BLaER1 (cell line): Measurements from ENCODE around the gene MARK2.

ENCODE experiments used
- H3K27ac ChIP-seq: shearing (Covaris generic); formaldehyde crosslinking; 2 replicates; pipeline ENCODE4 v1.8.1; 2022
- H3K27me3 ChIP-seq: shearing (Covaris generic); formaldehyde crosslinking; 2 replicates; pipeline ENCODE4 v1.8.1; 2022
- H3K36me3 ChIP-seq: shearing (Covaris generic); formaldehyde crosslinking; 2 replicates; pipeline ENCODE4 v1.8.1; 2022
- H3K4me1 ChIP-seq: shearing (Covaris generic); formaldehyde crosslinking; 2 replicates; pipeline ENCODE4 v1.8.1; 2022
- H3K4me2 ChIP-seq: shearing (Covaris generic); formaldehyde crosslinking; 2 replicates; pipeline ENCODE4 v1.8.1; 2022
- H3K4me3 ChIP-seq: shearing (Covaris generic); formaldehyde crosslinking; 2 replicates; pipeline ENCODE4 v1.8.1; 2022
- H3K9ac ChIP-seq: shearing (Covaris generic); formaldehyde crosslinking; 2 replicates; pipeline ENCODE4 v1.8.1; 2022
- H3K9me3 ChIP-seq: shearing (Covaris generic); formaldehyde crosslinking; 2 replicates; pipeline ENCODE4 v1.8.1; 2022
- H4K20me1 ChIP-seq: shearing (Covaris generic); formaldehyde crosslinking; 2 replicates; pipeline ENCODE4 v1.8.1; 2022
- Cebpa-rat ChIP-seq: shearing (Covaris generic); IDR thresholded peaks from 2 replicates; pipeline ENCODE4 v1.8.1; 2022

The MARK2 gene

DNA sequence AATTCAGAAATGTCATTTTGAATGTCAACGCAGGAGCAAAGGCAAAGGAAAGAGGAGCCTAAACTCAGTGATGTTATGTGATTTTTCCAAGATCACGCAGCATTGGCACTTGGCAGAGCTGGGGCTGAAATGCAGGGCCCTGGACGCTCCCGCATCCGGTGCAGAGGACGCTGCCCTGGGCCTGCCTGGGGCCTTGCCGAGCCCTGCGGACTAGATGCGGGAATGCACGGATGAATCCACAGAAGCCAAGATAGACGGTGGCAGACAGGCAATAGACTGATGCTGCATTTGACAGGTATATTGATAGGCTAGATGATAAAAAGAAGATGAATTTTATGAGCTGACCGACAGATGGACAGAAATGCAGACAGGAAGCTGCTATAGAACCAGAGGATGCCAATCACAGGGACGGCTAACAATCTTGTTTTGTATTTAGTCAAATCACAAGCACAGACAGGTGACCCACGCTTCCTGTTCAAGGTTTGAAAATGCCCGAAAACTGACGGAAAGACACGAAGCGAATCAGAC, 696 bp upstream of the MARK2 start:
- Histone ChIP-seq H3K27ac (peak overlapping the region; percentile 5; the same call in 1 of the 2 replicates), H3K4me1 (peaks cover 62% of the 10 kb centered on the region), H4K20me1 (peaks cover 42% of the 10 kb centered on the region), H3K9me3 (no peaks in the 10 kb centered on the region), H3K4me3 (peak overlapping the region; percentile 97), H3K9ac (peak overlapping the region; percentile 65; the same call in 1 of the 2 replicates), H3K36me3 (peaks cover 14% of the 10 kb centered on the region), H3K4me2 (peak overlapping the region; percentile 80), H3K27me3 (no peaks in the 10 kb centered on the region)
- TF ChIP-seq Cebpa-rat: no peak

GRCh38 chr11:63839508-63840355, 822 bp downstream of the MARK2 start:
- Histone ChIP-seq H4K20me1 (peaks cover 57% of the 10 kb centered on the region), H3K9me3 (no peaks in the 10 kb centered on the region), H3K4me3 (peak overlapping the region; percentile 97), H3K9ac (peak overlapping the region; percentile 97), H3K36me3 (peaks cover 23% of the 10 kb centered on the region), H3K4me1 (peaks cover 68% of the 10 kb centered on the region), H3K27me3 (no peaks in the 10 kb centered on the region), H3K4me2 (peak overlapping the region; percentile 93), H3K27ac (peak overlapping the region; percentile 95)
- no peak for TF ChIP-seq Cebpa-rat

- no peaks in the 10 kb centered on the region for H3K27me3 ChIP-seq
- peak overlapping the region; percentile 97 for H3K4me3 ChIP-seq
- peak overlapping the region; percentile 95 for H3K27ac ChIP-seq
- no peaks in the 10 kb centered on the region for H3K9me3 ChIP-seq
- peak overlapping the region; percentile 97 for H3K9ac ChIP-seq
- peaks cover 30% of the 10 kb centered on the region for H3K36me3 ChIP-seq
- H3K4me1 ChIP-seq: peaks cover 68% of the 10 kb centered on the region
- peaks cover 64% of the 10 kb centered on the region for H4K20me1 ChIP-seq
- H3K4me2 ChIP-seq: peak overlapping the region; percentile 93
- no peak for TF ChIP-seq Cebpa-rat
These were observed 1.6 kb downstream of the MARK2 start for GRCh38 chr11:63840356-63841060.

DNA sequence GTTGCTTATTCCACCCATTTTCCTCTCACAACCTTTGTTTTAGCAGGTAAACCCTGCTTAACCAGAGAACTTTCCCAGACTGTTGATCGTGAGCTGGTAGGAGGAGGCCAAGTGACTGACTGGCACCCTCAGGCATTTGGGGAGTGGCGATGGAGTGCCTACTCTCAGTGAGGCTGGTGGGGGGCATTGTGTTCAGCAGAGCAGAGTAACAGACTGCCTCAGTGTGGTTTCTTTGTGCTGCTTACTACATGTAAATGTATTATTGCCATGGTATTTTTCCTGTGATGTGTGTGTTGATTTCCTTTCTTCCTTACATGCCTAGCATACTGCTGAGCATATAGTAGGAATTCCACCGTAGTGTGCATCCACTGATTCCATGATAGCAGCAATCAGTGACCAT, 2.6 kb downstream of the MARK2 start:
- H3K4me1 ChIP-seq: peaks cover 68% of the 10 kb centered on the region
- peaks cover 40% of the 10 kb centered on the region for H3K36me3 ChIP-seq
- H4K20me1 ChIP-seq: peaks cover 75% of the 10 kb centered on the region
- peak overlapping the region; percentile 93 for H3K4me2 ChIP-seq
- H3K9ac ChIP-seq: peak overlapping the region; percentile 97
- H3K27ac ChIP-seq: peak overlapping the region; percentile 95; the same call in 1 of the 2 replicates
- no peak for TF ChIP-seq Cebpa-rat
- no peaks in the 10 kb centered on the region for H3K27me3 ChIP-seq
- H3K4me3 ChIP-seq: peak overlapping the region; percentile 97
- H3K9me3 ChIP-seq: no peaks in the 10 kb centered on the region

- Histone ChIP-seq H3K9ac (peak overlapping the region; percentile 49; the same call in 1 of the 2 replicates), H3K9me3 (no peaks in the 10 kb centered on the region), H3K27ac (0 out of 2 replicates have a peak overlapping the region, but pooled peaks have one; percentile 3), H3K4me3 (no peak overlapping the region), H4K20me1 (peaks cover 90% of the 10 kb centered on the region), H3K4me1 (peaks cover 71% of the 10 kb centered on the region), H3K36me3 (peaks cover 54% of the 10 kb centered on the region), H3K4me2 (peak overlapping the region; percentile 93), H3K27me3 (no peaks in the 10 kb centered on the region)
- TF ChIP-seq Cebpa-rat: no peak
These were observed 4.1 kb downstream of the MARK2 start for GRCh38 chr11:63843041-63843440.

DNA sequence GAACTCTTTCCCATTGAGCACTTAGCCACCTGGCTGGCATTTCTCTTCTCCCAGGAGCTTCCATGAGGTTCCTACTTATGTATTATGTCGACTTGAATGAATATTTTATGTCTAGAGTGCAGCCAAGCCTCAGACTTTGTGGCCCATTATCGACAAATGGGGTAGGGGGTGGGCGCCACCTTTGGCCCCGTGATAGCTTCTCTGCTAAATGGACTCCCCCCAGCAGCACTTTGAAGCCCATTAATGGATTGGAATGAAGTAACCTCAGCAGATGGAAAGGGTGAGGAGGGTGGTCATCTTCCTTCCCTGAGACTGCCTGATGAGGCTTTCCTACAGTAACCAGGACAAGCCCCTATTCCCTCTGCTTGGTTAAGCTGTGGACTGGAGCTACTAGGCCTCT, 5.9 kb downstream of the MARK2 start:
- no peak for TF ChIP-seq Cebpa-rat
- no peaks in the 10 kb centered on the region for H3K9me3 ChIP-seq
- H3K4me3 ChIP-seq: no peak overlapping the region
- peaks cover 70% of the 10 kb centered on the region for H3K4me1 ChIP-seq
- peak overlapping the region; percentile 41; the same call in 1 of the 2 replicates for H3K27ac ChIP-seq
- H4K20me1 ChIP-seq: peaks cover 100% of the 10 kb centered on the region
- H3K36me3 ChIP-seq: peaks cover 68% of the 10 kb centered on the region
- no peak overlapping the region for H3K9ac ChIP-seq
- peak overlapping the region; percentile 93 for H3K4me2 ChIP-seq
- no peaks in the 10 kb centered on the region for H3K27me3 ChIP-seq

GRCh38 chr11:63845303-63845702, 6.4 kb downstream of the MARK2 start:
- Histone ChIP-seq H3K27ac (peak overlapping the region; percentile 41; the same call in 1 of the 2 replicates), H3K27me3 (no peaks in the 10 kb centered on the region), H3K9ac (no peak overlapping the region), H3K4me2 (peak overlapping the region; percentile 93; the same call in 1 of the 2 replicates), H3K4me3 (no peak overlapping the region), H3K36me3 (peaks cover 70% of the 10 kb centered on the region), H3K9me3 (no peaks in the 10 kb centered on the region), H3K4me1 (peaks cover 68% of the 10 kb centered on the region), H4K20me1 (peaks cover 100% of the 10 kb centered on the region)
- no peak for TF ChIP-seq Cebpa-rat

GRCh38 chr11:63845911-63846310, 7.0 kb downstream of the MARK2 start:
- Histone ChIP-seq H3K4me3 (no peak overlapping the region), H3K4me2 (no peak overlapping the region), H3K9me3 (no peaks in the 10 kb centered on the region), H3K27me3 (no peaks in the 10 kb centered on the region), H3K4me1 (peaks cover 68% of the 10 kb centered on the region), H3K36me3 (peaks cover 73% of the 10 kb centered on the region), H3K27ac (no peak overlapping the region), H3K9ac (no peak overlapping the region), H4K20me1 (peaks cover 100% of the 10 kb centered on the region)
- TF ChIP-seq Cebpa-rat: no peak

GRCh38 chr11:63846897-63847296, 8.0 kb downstream of the MARK2 start:
- peaks cover 71% of the 10 kb centered on the region for H3K36me3 ChIP-seq
- peaks cover 100% of the 10 kb centered on the region for H4K20me1 ChIP-seq

More at GRCh38 chr11:63846897-63847296, 8.0 kb downstream of the MARK2 start:
- no peak for TF ChIP-seq Cebpa-rat
- Histone ChIP-seq H3K4me1 (peaks cover 68% of the 10 kb centered on the region), H3K27me3 (no peaks in the 10 kb centered on the region), H3K9ac (no peak overlapping the region; the same call in 1 of the 2 replicates), H3K4me2 (no peak overlapping the region), H3K4me3 (no peak overlapping the region), H3K27ac (no peak overlapping the region), H3K9me3 (no peaks in the 10 kb centered on the region)
